GM19397 (cell line): ENCODE data around the gene FAM13A.
"Not testable (repeated sequence)": the region's sequence is repeated elsewhere in the genome, so short reads cannot be mapped to it uniquely, and the experiment has no call there.

Experiments used
- ATAC-seq: cut with Tn5 transposase; IDR thresholded peaks from one replicate; pipeline ENCODE4 v1.9.1; 2021; ENCODE audit warnings: mild to moderate bottlenecking, moderate library complexity; ENCODE audit not compliant: unreplicated experiment

Gene FAM13A

DNA sequence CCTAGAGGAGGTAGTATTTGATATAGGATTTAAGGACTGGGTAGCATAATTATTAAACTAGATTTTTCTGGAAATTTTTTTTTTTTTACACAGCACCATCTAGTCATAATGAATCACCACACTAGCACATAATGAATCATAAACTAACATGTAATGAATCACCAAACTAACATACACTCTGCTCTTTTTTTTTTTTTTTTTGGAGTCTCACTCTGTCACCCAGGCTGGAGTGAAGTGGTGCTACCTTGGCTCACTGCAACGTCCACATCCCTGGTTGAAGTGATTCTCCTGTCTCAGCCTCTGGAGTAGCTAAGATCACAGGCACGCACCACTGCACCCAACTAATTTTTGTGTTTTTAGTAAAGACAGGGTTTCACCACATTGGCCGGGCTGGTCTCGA lies 92.5 kb downstream of the FAM13A start:
- ATAC-seq: no peak

- ATAC-seq: no peak
Measured at GRCh38 chr4:88963817-88964216, 93.2 kb downstream of the FAM13A start.

GRCh38 chr4:88962396-88962795 lies 94.6 kb downstream of the FAM13A start:
- no peak for ATAC-seq

DNA sequence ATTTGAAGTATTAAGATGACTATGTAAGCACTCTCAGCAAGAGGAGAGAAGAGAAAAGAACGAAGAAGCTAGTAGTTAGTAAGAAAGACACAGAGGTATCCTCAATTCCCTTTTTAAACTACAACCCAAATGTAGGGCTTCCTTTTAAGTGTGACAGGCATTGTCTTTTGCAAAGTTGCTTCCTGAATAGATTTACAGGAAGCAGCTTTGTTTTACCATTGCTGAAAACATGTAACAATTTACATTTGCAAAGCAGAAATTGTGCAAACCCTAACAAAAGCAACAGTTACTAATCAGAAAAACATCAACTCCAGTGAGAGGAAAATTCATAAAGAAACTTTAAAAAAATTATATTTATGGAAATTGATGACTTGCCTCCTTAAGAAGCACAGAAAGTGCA lies 96.4 kb downstream of the FAM13A start:
- ATAC-seq: no peak

DNA sequence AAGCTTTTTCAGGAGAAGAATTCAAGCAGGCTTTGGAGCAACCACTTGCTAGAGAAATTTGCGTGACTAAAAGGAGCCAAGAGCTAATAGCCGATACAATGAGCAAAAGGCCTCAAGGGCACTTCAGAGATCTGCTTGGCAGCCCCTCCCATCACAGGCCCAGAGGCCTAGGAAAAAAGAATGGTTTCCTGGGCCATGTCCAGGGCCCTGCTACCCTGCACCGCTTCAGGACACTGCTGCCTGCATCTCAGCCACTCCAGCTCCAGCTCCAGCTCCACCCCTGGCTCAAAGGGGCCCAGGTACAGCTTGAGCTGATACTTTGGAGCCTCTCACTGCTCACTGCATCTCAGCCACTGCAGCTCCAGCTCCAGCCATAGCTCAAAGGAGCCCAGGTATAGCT lies 98.9 kb downstream of the FAM13A start:
- no peak for ATAC-seq

GRCh38 chr4:88957570-88957969 lies 99.4 kb downstream of the FAM13A start:
- ATAC-seq: no peak

GRCh38 chr4:88955580-88956380 lies 101.2 kb downstream of the FAM13A start:
- no peak for ATAC-seq

GRCh38 chr4:88953400-88953799 lies 103.6 kb downstream of the FAM13A start:
- ATAC-seq: no peak

- no peak for ATAC-seq
Measured at GRCh38 chr4:88952081-88952480, 104.9 kb downstream of the FAM13A start.

GRCh38 chr4:88949605-88950004 lies 107.4 kb downstream of the FAM13A start:
- no peak for ATAC-seq

DNA sequence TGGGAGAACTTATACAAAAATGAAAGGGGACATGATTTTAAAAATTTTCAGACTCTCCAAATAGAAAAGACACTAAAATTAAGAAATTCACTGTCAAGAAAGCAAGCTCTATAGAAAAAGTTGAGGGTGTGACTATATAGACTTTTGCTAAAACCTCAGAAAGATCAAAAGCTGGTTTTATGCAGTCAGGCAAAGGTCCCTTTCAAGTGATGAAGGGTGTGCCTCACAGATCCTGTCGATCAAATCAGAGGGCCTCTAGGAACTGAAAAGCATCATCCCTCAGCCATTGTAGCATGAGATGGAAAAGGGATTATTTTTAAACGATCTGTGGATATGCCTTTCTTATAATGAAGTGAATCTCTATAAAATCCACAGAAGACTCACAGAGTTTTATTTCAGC lies 116.5 kb downstream of the FAM13A start:
- ATAC-seq: no peak

DNA sequence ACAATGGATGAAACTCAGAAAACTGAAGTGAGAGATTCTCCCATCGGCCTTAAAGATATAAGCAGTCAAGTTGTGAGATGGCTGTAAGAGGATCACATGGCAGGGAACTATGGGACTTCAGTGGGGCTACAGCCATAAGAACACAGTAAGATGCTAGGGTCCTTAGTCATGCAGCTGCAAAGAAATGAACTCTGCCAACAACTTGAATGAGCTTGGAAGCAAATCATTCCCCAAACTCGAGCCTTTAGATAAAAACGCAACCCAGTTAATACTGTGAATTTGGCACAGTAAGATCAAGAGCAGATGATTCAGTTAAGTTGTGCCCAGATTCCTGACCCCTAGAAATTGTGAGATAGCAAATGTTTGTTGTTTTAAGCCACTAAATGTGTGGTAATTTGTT lies 117.3 kb downstream of the FAM13A start:
- ATAC-seq: no peak

DNA sequence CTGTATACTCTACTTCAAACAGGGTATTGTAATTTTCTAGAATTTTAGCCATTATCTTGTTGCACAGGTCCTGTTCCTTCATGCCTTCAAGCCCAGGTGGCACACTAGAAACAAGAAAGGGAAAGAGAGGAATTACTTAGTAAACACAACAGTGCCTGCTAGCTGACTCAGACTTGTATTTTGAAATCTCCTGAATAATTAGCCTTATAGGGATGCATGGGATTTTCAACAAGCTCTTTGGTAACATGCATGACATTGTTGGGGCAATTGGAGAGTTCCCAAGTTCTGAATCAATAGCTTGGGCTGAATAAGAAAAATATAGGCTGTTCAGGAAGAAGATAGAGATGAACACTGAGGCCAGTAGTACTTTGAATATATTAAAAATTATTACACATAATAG lies 118.8 kb downstream of the FAM13A start:
- no peak for ATAC-seq

DNA sequence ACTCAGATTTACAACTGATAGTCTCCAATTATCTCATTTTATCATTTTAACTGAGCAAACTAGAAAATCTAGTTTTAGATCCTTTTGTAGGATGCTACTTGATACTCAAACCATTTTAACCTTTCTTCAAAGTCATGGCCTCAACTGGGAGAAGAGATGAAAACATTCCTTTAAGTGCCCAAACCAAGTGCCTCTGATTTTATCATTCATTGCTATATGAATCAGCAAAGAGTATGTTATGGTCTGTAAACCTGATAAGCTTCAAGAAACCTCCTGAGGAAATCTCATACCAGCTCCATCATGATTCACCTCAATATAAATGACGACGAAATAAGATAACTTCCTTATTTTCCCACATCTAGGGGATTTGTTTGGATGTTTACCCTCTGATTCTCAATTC lies 119.9 kb downstream of the FAM13A start:
- no peak for ATAC-seq

- no peak for ATAC-seq
Measured at GRCh38 chr4:88933414-88934160, 123.4 kb downstream of the FAM13A start.

- ATAC-seq: no peak
Measured at GRCh38 chr4:88928852-88929251, 128.1 kb downstream of the FAM13A start.

GRCh38 chr4:88927420-88927819 lies 129.6 kb downstream of the FAM13A start:
- ATAC-seq: no peak

GRCh38 chr4:88919056-88919455 lies 137.9 kb downstream of the FAM13A start:
- ATAC-seq: no peak

DNA sequence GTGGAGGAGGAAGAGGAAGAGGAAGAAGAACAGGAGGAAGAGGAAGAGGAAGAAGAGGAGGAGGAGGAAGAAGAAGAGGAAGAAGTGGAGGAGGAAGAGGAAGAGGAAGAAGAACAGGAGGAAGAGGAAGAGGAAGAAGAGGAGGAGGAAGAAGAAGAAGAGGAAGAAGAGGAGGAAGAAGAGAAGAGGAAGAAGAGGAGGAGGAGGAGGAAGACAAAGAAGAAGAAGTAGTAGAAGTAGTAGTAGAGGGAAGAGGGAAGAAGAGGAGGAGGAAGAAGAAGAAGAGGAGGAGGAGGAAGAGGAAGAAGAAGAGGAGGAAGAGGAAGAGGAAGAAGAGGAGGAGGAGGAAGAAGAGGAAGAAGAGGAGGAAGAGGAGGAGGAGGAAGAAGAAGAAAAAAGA lies 143.8 kb downstream of the FAM13A start:
- ATAC-seq: not testable (repeated sequence)

- ATAC-seq: no peak
Measured at GRCh38 chr4:88911246-88912212, 145.5 kb downstream of the FAM13A start.

DNA sequence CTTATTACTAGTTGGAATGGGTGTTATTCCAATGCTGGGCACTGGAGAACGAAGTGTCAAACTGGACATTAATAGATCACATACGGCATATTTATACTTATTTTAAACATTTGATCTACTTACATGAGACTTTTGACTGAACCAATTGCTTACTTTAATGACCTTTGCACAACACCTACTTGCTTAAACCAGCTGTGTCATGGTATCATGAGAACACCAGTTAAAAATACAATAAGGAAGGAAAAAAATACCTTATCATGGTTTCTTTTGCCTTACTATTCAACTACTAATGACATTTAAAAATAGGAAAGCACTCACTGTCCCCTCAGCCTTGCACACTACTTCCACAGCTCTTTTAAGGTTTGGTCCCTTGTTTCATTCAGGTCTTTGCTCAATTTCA lies 146.9 kb downstream of the FAM13A start:
- ATAC-seq: no peak
